ENCODE data around the gene ADGRL3.

- TF ChIP-seq CTCF (conservative IDR thresholded peaks at IDR 0.05 in 1 of 2, IDR thresholded peaks at IDR 0.05 in 1 of 2; ENCODE audit: low read depth in 1 of 2, low read length in 2 of 2) (no peak), EZH2 (IDR thresholded peaks at IDR 0.05; ENCODE audit: low read length, missing control alignments) (no peak)
Measured at GRCh38 chr4:61864286-61864685, 664.2 kb downstream of the ADGRL3 start.
